Common myeloid progenitor, CD34-positive (primary cell): ENCODE results near the gene TMEM108.

Source experiments
- CTCF ChIA-PET: fragments of 350-600 bp; sonication (Branson Sonifier 250); formaldehyde crosslinking; loops from one replicate; lab custom pipeline; 2021; ENCODE audit warnings: antibody characterized with exemption; lab: Charles Lee
- POLR2A ChIA-PET: fragments of 350-600 bp; sonication (Branson Sonifier 250); formaldehyde crosslinking; loops from one replicate; lab custom pipeline; 2021; ENCODE audit warnings: antibody characterized with exemption; lab: Charles Lee
- DNase-seq, 3 donors: peaks; one replicate each; pipeline versions ENCODE4 v3.0.0 to v3.0.0-alpha.2; 2013
- H3K27ac ChIP-seq, 2 experiments: 1 replicate in 1 of 2; 2 replicates in 1 of 2; pipeline ENCODE4 v1.7.0; 2013; ENCODE audit warnings: inconsistent platforms in 2 of 2, low read length in 2 of 2, mild to moderate bottlenecking in 2 of 2, low read depth in 1 of 2, moderate library complexity in 1 of 2; ENCODE audit not compliant: severe bottlenecking in 2 of 2, insufficient read depth in 1 of 2, poor library complexity in 1 of 2
- H3K27me3 ChIP-seq, 5 experiments: replicated peaks in 2 of 5; 1 replicate in 3 of 5; 2 replicates in 2 of 5; pipeline versions ENCODE4 v1.6.1 to v1.7.0; 2013; ENCODE audit warnings: low read length in 4 of 5, mild to moderate bottlenecking in 2 of 5, moderate library complexity in 2 of 5, inconsistent platforms in 1 of 5; ENCODE audit not compliant: insufficient read depth in 5 of 5, control insufficient read depth in 4 of 5
- H3K36me3 ChIP-seq, 4 experiments: 1 replicate in 2 of 4; 2 replicates in 2 of 4; pipeline versions ENCODE4 v1.6.1 to v1.7.0; 2013; ENCODE audit warnings: low read length in 3 of 4, control low read depth in 1 of 4, mild to moderate bottlenecking in 1 of 4; ENCODE audit not compliant: control insufficient read depth in 4 of 4, insufficient read depth in 4 of 4
- H3K4me1 ChIP-seq, 4 experiments: 1 replicate in 3 of 4; 2 replicates in 1 of 4; pipeline versions ENCODE4 v1.6.1 to v1.7.1; 2013; ENCODE audit warnings: low read length in 3 of 4, mild to moderate bottlenecking in 3 of 4, control low read depth in 1 of 4, inconsistent platforms in 1 of 4, moderate library complexity in 1 of 4; ENCODE audit not compliant: control insufficient read depth in 4 of 4, insufficient read depth in 4 of 4; ENCODE audit errors: control extremely low read depth in 1 of 4
- H3K4me3 ChIP-seq, 7 experiments: 1 replicate in 4 of 7; 2 replicates in 3 of 7; pipeline versions ENCODE4 v1.5.1 to v1.7.0; 2013; ENCODE audit warnings: mild to moderate bottlenecking in 7 of 7, low read length in 6 of 7, moderate library complexity in 6 of 7, inconsistent platforms in 2 of 7, low read depth in 2 of 7, control low read depth in 1 of 7; ENCODE audit not compliant: insufficient read depth in 4 of 7, control insufficient read depth in 1 of 7; ENCODE audit errors: extremely low read depth in 1 of 7
- H3K9me3 ChIP-seq, 5 experiments: 1 replicate in 4 of 5; 2 replicates in 1 of 5; pipeline versions ENCODE4 v1.6.1 to v1.7.1; 2013; ENCODE audit warnings: low read length in 4 of 5, mild to moderate bottlenecking in 2 of 5, inconsistent platforms in 1 of 5, low read depth in 1 of 5, moderate library complexity in 1 of 5; ENCODE audit not compliant: control insufficient read depth in 4 of 5, insufficient read depth in 2 of 5; ENCODE audit errors: control extremely low read depth in 1 of 5
- WGBS: methylation state at CpG from one replicate; pipeline ENCODE4 v1.1.5; 2013; ENCODE audit not compliant: insufficient coverage; 5-methylcytosine and 5-hydroxymethylcytosine counted together

The TMEM108 gene

DNA sequence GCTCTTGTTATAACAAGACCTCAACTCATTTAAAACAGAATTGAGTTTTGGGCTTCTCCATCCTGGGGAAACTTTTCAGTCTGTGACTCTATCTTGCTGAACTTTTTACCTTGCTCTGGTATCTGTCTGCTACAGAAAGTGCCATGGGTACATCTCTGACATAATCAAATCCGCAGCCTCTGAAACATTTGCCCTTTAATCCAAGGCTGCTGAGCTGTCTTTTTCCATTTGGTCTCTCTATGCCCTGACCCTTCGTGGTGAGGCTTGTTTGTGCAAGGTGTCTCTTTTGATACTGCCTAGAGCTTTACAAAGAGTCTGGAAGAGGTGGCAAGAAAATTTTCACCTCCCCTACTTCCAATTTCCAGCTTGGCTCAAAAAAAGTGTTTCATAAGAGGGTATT lies 11.3 kb downstream of the TMEM108 start:
- WGBS: 90% methylated on average over 2 of the region's 2 CpGs
- H3K9me3 ChIP-seq: no peaks in the 10 kb centered on the region
- ChIA-PET CTCF (no interaction called here), POLR2A (no interaction called here)
- peaks cover 0 to 8% (median 0%) of the 10 kb centered on the region in 5 experiments for H3K27me3 ChIP-seq
- no peaks in the 10 kb centered on the region for H3K4me1 ChIP-seq
- H3K36me3 ChIP-seq: no peaks in the 10 kb centered on the region
- H3K4me3 ChIP-seq: no peak overlapping the region
- no peak for DNase-seq
- H3K27ac ChIP-seq: no peak overlapping the region

DNA sequence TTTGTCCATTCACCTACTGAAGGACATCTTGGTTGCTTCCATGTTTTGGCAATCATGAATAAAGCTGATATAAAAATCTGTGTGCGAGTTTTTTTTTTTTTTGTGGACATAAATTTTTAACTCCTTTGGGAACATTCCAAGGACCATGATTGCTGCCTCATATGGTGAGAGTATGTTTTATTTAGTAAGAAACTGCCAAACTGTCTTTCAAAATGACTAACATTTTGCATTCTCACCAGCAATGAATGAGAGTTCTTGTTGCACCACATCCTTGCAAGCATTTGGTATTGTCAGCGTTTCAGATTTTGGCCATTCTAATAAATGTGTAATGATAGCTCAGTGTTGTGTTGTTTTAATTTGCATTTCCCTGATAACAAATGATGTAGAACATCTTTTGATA lies 12.7 kb downstream of the TMEM108 start:
- 100% methylated on average over 1 of the region's 2 CpGs for WGBS
- H3K4me3 ChIP-seq: no peak overlapping the region
- H3K27ac ChIP-seq: no peak overlapping the region
- no peaks in the 10 kb centered on the region for H3K4me1 ChIP-seq
- no peaks in the 10 kb centered on the region for H3K9me3 ChIP-seq
- CTCF ChIA-PET: interaction anchor here (0.8 kb wide), 2 partner anchors 9 to 10 kb away, joined by 3 read pairs; no protein-coding TSS in a partner anchor
- no peaks in the 10 kb centered on the region for H3K36me3 ChIP-seq
- POLR2A ChIA-PET: no interaction called here
- H3K27me3 ChIP-seq: peaks cover 0 to 8% (median 0%) of the 10 kb centered on the region in 5 experiments
- DNase-seq: no peak

DNA sequence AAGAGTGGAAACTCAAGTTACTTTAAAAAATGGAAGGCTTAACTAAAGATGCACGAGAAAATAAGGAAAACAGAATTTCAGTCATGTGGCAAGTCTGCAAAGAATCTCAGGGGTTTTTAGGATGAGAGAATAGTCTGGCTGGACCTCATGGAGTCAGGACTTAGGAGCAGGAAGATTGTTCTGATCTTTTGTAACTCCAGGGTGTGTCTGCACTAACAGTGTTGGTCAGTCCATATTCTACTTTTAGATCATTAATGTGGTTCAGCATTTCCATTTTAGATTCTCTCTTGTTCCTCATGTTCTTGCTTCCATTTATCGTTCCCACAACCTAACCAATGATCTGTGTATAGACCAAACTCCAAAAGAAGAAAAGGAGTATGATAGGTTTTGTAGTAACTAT lies 15.3 kb downstream of the TMEM108 start:
- ChIA-PET POLR2A (no interaction called here), CTCF (no interaction called here)
- H3K4me1 ChIP-seq: no peaks in the 10 kb centered on the region
- no peak overlapping the region for H3K27ac ChIP-seq
- no peak for DNase-seq
- 100% methylated on average over 1 of the region's 2 CpGs for WGBS
- peaks cover 0 to 4% (median 2%) of the 10 kb centered on the region in 5 experiments for H3K27me3 ChIP-seq
- no peak overlapping the region for H3K4me3 ChIP-seq
- no peaks in the 10 kb centered on the region for H3K36me3 ChIP-seq
- H3K9me3 ChIP-seq: no peaks in the 10 kb centered on the region

DNA sequence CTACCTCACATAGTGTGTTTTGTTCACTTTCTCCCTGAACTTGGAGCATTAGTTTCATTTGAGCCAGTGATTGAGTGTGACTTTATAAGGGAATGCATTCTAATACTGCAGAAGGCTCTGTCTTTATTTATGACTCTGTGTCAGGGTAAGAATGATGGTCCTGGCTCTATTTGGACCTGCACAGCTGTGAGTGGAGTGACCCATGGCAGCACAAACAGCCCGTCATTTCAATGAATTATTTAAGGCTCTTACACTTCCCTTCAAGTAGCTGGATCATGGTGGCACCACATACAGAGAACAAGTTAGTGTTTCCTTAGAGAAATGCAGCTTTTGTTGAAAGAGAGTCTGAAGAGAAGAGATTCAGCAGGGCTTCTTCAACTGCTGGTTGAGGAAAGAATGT lies 16.4 kb downstream of the TMEM108 start:
- no peaks in the 10 kb centered on the region for H3K4me1 ChIP-seq
- CTCF ChIA-PET: interaction anchor here (1.5 to 2.0 kb wide), 2 partner anchors 13 to 329 kb away, joined by 5 to 6 read pairs; no protein-coding TSS in a partner anchor
- POLR2A ChIA-PET: no interaction called here
- H3K4me3 ChIP-seq: no peak overlapping the region
- no peaks in the 10 kb centered on the region for H3K9me3 ChIP-seq
- H3K27ac ChIP-seq: no peak overlapping the region
- no peak for DNase-seq
- peaks cover 0 to 4% (median 0%) of the 10 kb centered on the region in 5 experiments for H3K27me3 ChIP-seq
- WGBS: no CpG with 5 or more reads among the region's 1 CpG
- no peaks in the 10 kb centered on the region for H3K36me3 ChIP-seq

DNA sequence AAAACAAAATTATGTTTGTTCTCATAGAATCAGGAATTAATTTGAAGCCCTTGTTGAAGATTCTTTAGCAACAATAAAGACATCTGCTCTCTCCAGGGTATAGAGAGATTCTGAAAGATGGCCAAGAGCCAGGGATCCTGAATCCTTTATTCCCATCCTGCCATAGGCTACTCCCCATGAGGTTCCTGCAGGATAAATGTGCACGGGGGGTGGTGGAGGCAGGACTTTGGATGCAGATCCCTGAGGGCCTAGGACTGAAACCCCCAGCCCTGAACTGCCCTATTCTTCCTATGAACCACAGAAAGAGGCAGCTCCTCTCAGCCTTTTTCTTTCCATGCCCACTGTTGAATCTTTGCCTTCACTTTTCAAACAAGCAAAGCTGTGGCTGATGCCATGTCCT lies 17.1 kb downstream of the TMEM108 start:
- ChIA-PET POLR2A (no interaction called here), CTCF (interaction anchor here (1.5 to 2.0 kb wide), 2 partner anchors 14 to 329 kb away, joined by 5 to 6 read pairs; no protein-coding TSS in a partner anchor)
- Histone ChIP-seq H3K36me3 (no peaks in the 10 kb centered on the region), H3K27me3 (peaks cover 0 to 4% (median 0%) of the 10 kb centered on the region in 5 experiments), H3K9me3 (no peaks in the 10 kb centered on the region), H3K4me1 (no peaks in the 10 kb centered on the region), H3K4me3 (no peak overlapping the region), H3K27ac (no peak overlapping the region)
- no CpG with 5 or more reads among the region's 1 CpG for WGBS
- no peak for DNase-seq

DNA sequence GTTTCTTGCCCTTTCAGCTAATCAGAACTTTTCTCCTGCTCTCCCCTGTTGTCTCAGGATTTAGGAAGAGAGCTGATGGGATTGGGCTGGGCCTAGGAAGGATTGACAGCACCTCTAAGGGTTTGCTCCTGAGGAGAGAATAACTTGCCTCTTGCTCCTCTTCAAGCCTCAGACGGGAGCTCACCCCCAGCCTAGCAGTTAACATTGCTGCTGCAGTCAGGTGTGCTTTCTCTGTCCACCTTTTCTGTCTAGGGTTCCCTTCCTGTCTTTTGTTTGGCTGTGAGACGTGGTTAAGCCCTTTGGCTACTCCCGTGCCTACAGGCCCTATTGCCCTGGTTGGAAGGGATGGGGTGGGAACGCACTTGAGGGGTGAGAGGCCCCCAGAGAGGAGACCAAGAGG lies 20.1 kb downstream of the TMEM108 start:
- no peak for DNase-seq
- no peaks in the 10 kb centered on the region for H3K9me3 ChIP-seq
- CTCF ChIA-PET: no interaction called here
- WGBS: no CpG with 5 or more reads among the region's 4 CpGs
- H3K27me3 ChIP-seq: peaks cover 0 to 4% (median 0%) of the 10 kb centered on the region in 5 experiments
- no peak overlapping the region for H3K4me3 ChIP-seq
- H3K36me3 ChIP-seq: no peaks in the 10 kb centered on the region
- H3K27ac ChIP-seq: no peak overlapping the region
- H3K4me1 ChIP-seq: no peaks in the 10 kb centered on the region
- POLR2A ChIA-PET: no interaction called here

DNA sequence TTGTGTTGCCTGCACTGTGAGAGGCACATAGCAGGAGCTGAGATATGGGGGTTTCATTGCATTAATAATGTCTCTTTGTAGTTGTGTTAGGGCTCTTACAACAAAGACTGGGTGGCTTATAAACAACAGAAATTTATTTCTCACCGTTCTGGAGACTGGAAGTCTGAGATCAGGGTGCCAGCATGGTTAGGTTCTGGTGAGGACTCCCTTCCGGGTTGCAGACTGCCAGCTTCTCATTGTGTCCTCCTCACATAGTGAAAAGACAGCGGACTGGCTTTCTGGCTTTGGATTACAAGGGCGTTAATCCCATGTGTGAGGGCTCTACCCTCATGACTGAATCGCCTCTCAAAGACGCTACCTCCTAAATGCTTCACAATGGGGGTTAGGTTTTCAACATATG lies 20.6 kb downstream of the TMEM108 start:
- no peak overlapping the region for H3K27ac ChIP-seq
- H3K36me3 ChIP-seq: no peaks in the 10 kb centered on the region
- CTCF ChIA-PET: no interaction called here
- POLR2A ChIA-PET: no interaction called here
- H3K27me3 ChIP-seq: peaks cover 0 to 4% (median 0%) of the 10 kb centered on the region in 5 experiments
- H3K4me3 ChIP-seq: no peak overlapping the region
- DNase-seq: no peak
- H3K9me3 ChIP-seq: no peaks in the 10 kb centered on the region
- 92% methylated on average over 4 of the region's 6 CpGs for WGBS
- H3K4me1 ChIP-seq: no peaks in the 10 kb centered on the region
